OCI-LY7 (cell line): ENCODE data around the gene NPC2. TPM values are rescaled to one million over a fixed set of nuclear protein-coding genes. Genes with fewer than 3 reads are reported as not detected.

Experiments
- BruUV-seq: library from RNA; stranded (reverse); fragments of 400-500 nt; replicated peaks from 2 replicates; lab custom pipeline; 2021; lab: Mats Ljungman, UMichigan
- CTCF ChIA-PET: fragments of 300-600 bp; sonication (Branson Sonifier 250); formaldehyde crosslinking; loops from one replicate; lab custom pipeline; 2022; ENCODE audit warnings: antibody characterized with exemption; ENCODE audit not compliant: unreplicated experiment; lab: Charles Lee
- POLR2A ChIA-PET: fragments of 300-600 bp; sonication (Branson Sonifier 250); formaldehyde crosslinking; loops from one replicate; lab custom pipeline; 2022; ENCODE audit warnings: antibody characterized with exemption; lab: Charles Lee
- DNase-seq: peaks from one replicate; pipeline ENCODE4 v3.0.0-alpha.2; 2015; ENCODE audit warnings: low spot score
- H2AFZ ChIP-seq: fragments of 200-600 bp; sonication (generic), shearing (Covaris generic); 2 replicates; pipeline ENCODE4 v1.6.1; 2014; ENCODE audit warnings: mild to moderate bottlenecking, antibody characterized with exemption, low read length, moderate library complexity
- H3K27ac ChIP-seq: fragments of 200-600 bp; sonication (generic); 2 replicates; pipeline ENCODE4 v1.5.1; 2014; ENCODE audit warnings: mixed run types, low read depth, mild to moderate bottlenecking, moderate library complexity, low read length, inconsistent platforms; ENCODE audit not compliant: poor library complexity, severe bottlenecking
- H3K36me3 ChIP-seq: fragments of 200-600 bp; sonication (generic); 2 replicates; pipeline ENCODE4 v1.6.1; 2014; ENCODE audit warnings: mild to moderate bottlenecking, antibody characterized with exemption, low read length, moderate library complexity, mixed read lengths; ENCODE audit not compliant: insufficient read depth
- H3K4me1 ChIP-seq: fragments of 200-600 bp; sonication (generic); 2 replicates; pipeline ENCODE4 v1.5.1; 2014; ENCODE audit warnings: mild to moderate bottlenecking, low read length; ENCODE audit not compliant: insufficient read depth, poor library complexity, severe bottlenecking
- H3K4me2 ChIP-seq: fragments of 200-600 bp; sonication (generic); 2 replicates; pipeline ENCODE4 v1.6.1; 2014; ENCODE audit warnings: mild to moderate bottlenecking, low read length
- H3K4me3 ChIP-seq: fragments of 200-600 bp; sonication (generic); 2 replicates; pipeline ENCODE4 v1.5.1; 2014; ENCODE audit warnings: mild to moderate bottlenecking, low read depth, low read length; ENCODE audit not compliant: poor library complexity, severe bottlenecking
- H3K79me2 ChIP-seq: fragments of 200-600 bp; sonication (generic); 2 replicates; pipeline ENCODE4 v1.6.1; 2016; ENCODE audit warnings: low read depth, mild to moderate bottlenecking, low read length, moderate library complexity, mixed read lengths; ENCODE audit not compliant: insufficient read depth
- H3K9me2 ChIP-seq: fragments of 200-600 bp; sonication (generic); 2 replicates; pipeline ENCODE4 v1.6.1; 2016; ENCODE audit warnings: mild to moderate bottlenecking, low read length, mixed read lengths; ENCODE audit not compliant: insufficient read depth
- H3K9me3 ChIP-seq: fragments of 200-600 bp; sonication (generic); 2 replicates; pipeline ENCODE4 v1.6.1; 2014; ENCODE audit warnings: mild to moderate bottlenecking, mixed run types, low read length, mixed read lengths
- H4K20me1 ChIP-seq: fragments of 200-600 bp; sonication (generic); 2 replicates; pipeline ENCODE4 v1.6.1; 2014; ENCODE audit warnings: mild to moderate bottlenecking, antibody characterized with exemption, low read length, moderate library complexity, mixed read lengths; ENCODE audit not compliant: insufficient read depth
- EZH2phosphoT487 ChIP-seq: fragments of 200-600 bp; sonication (generic); IDR thresholded peaks from 2 replicates; pipeline ENCODE4 v1.6.1; 2018; ENCODE audit warnings: low read depth, borderline replicate concordance, mild to moderate bottlenecking, mixed run types, antibody characterized with exemption, low read length, moderate library complexity, mixed read lengths
- intact Hi-C: fragments of 100-400 bp; cut with micrococcal nuclease; formaldehyde crosslinking; loops from one replicate; pipeline ENCODE4 v1.10.0; 2022; ENCODE audit not compliant: unreplicated experiment
- total RNA-seq, 2 experiments: library from RNA; depleted of rRNA in 1 of 2; stranded (reverse); fragments of >200 nt in 1 of 2; shearing (Covaris generic) in 1 of 2; gene quantifications; 2 replicates each; pipeline ENCODE4 v1.2.3, GENCODE V29; 2014 to 2022
- TF ChIP-seq, protein P1 (sequence below): fragments of 200-600 bp; sonication (generic); conservative IDR thresholded peaks from 2 replicates; pipeline ENCODE4 v1.5.1; 2014; ENCODE audit warnings: mild to moderate bottlenecking, antibody characterized with exemption, low read length, moderate library complexity, mixed read lengths

NPC2 gene
- total RNA-seq, 2 experiments from 2014 or later = 37.8 to 80.8 TPM

- Histone ChIP-seq H4K20me1 (no peaks in the 10 kb centered on the region), H2AFZ (peak overlapping the region; percentile 73; the same call in 1 of the 2 replicates), H3K4me1 (peaks cover 43% of the 10 kb centered on the region), H3K9me3 (no peaks in the 10 kb centered on the region), H3K36me3 (peaks cover 14% of the 10 kb centered on the region; the same call in 1 of the 2 replicates), H3K4me2 (peak overlapping the region; percentile 97), H3K27ac (no peak overlapping the region), H3K9me2 (no peaks in the 10 kb centered on the region), H3K4me3 (peak overlapping the region; percentile 81), H3K79me2 (peaks cover 10% of the 10 kb centered on the region; the same call in 1 of the 2 replicates)
- TF ChIP-seq, protein P1, sequence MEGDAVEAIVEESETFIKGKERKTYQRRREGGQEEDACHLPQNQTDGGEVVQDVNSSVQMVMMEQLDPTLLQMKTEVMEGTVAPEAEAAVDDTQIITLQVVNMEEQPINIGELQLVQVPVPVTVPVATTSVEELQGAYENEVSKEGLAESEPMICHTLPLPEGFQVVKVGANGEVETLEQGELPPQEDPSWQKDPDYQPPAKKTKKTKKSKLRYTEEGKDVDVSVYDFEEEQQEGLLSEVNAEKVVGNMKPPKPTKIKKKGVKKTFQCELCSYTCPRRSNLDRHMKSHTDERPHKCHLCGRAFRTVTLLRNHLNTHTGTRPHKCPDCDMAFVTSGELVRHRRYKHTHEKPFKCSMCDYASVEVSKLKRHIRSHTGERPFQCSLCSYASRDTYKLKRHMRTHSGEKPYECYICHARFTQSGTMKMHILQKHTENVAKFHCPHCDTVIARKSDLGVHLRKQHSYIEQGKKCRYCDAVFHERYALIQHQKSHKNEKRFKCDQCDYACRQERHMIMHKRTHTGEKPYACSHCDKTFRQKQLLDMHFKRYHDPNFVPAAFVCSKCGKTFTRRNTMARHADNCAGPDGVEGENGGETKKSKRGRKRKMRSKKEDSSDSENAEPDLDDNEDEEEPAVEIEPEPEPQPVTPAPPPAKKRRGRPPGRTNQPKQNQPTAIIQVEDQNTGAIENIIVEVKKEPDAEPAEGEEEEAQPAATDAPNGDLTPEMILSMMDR = peak; percentile 81
- no peak for TF ChIP-seq EZH2phosphoT487
- DNase-seq = peak; percentile 75
- intact Hi-C loops = loop anchor here (1.0 to 10.0 kb wide), 3 partner anchors 91 to 167 kb away; no protein-coding TSS in a partner anchor
- BruUV-seq = TSS peak; percentile 67
- ChIA-PET CTCF (no interaction called here), POLR2A (interaction anchor here (0.9 to 1.7 kb wide), 3 partner anchors 10 to 147 kb away, joined by 3 to 7 read pairs (median 4); no protein-coding TSS in a partner anchor)
Observed at GRCh38 chr14:74491956-74492775, 939 bp downstream of the NPC2 start.

GRCh38 chr14:74490486-74490885, 2.6 kb downstream of the NPC2 start:
- Histone ChIP-seq H3K4me3 (no peak overlapping the region), H3K9me2 (no peaks in the 10 kb centered on the region), H3K9me3 (no peaks in the 10 kb centered on the region), H3K4me2 (no peak overlapping the region), H3K4me1 (peaks cover 38% of the 10 kb centered on the region), H2AFZ (no peak overlapping the region), H3K27ac (no peak overlapping the region), H3K36me3 (peaks cover 4% of the 10 kb centered on the region; the same call in 1 of the 2 replicates), H4K20me1 (no peaks in the 10 kb centered on the region), H3K79me2 (peaks cover 10% of the 10 kb centered on the region; the same call in 1 of the 2 replicates)
- TF ChIP-seq, protein P1 = no peak
- TF ChIP-seq EZH2phosphoT487 = no peak
- BruUV-seq = no TSS peak
- ChIA-PET CTCF (interaction anchor here (0.6 to 1.6 kb wide), 2 partner anchors 126 to 167 kb away, joined by 3 to 5 read pairs; no protein-coding TSS in a partner anchor), POLR2A (interaction anchor here (0.8 to 1.5 kb wide), 5 partner anchors 9 to 129 kb away, joined by 3 to 6 read pairs (median 3); no protein-coding TSS in a partner anchor)
- DNase-seq = no peak
- intact Hi-C loops = loop anchor here (10.0 kb wide), 1 partner anchor 166 kb away; no protein-coding TSS in a partner anchor
